Neural progenitor cell (in vitro differentiated cells): ENCODE measurements around the gene EXOSC5. TPM values are rescaled to one million over a fixed set of nuclear protein-coding genes. Genes with fewer than 3 reads are reported as not detected.
"Not testable (repeated sequence)": the region's sequence is repeated elsewhere in the genome, so short reads cannot be mapped to it uniquely, and the experiment has no call there.

ENCODE experiments used
- DNase-seq: peaks from one replicate; pipeline ENCODE4 v3.0.0-alpha.2; 2016; ENCODE audit warnings: low spot score
- H2AFZ ChIP-seq: fragments of 200-600 bp; sonication (generic); replicated peaks from 2 replicates; pipeline ENCODE4 v1.6.1; 2016; ENCODE audit warnings: antibody characterized with exemption
- H3F3A ChIP-seq: fragments of 200-600 bp; sonication (generic); 2 replicates; pipeline ENCODE4 v1.6.1; 2016; ENCODE audit warnings: antibody characterized with exemption, low read depth
- H3K27ac ChIP-seq: fragments of 200-600 bp; sonication (generic); 2 replicates; pipeline ENCODE4 v1.5.1; 2016; ENCODE audit warnings: mild to moderate bottlenecking
- H3K27me3 ChIP-seq: fragments of 200-600 bp; sonication (generic); 2 replicates; pipeline ENCODE4 v1.6.1; 2016; ENCODE audit warnings: mild to moderate bottlenecking, moderate library complexity
- H3K36me3 ChIP-seq: fragments of 200-600 bp; sonication (generic); 2 replicates; pipeline ENCODE4 v1.5.1; 2016
- H3K4me1 ChIP-seq: fragments of 200-600 bp; sonication (generic); 2 replicates; pipeline ENCODE4 v1.6.1; 2016; ENCODE audit warnings: mixed run types
- H3K4me2 ChIP-seq: fragments of 200-600 bp; sonication (generic); 2 replicates; pipeline ENCODE4 v1.6.1; 2016
- H3K4me3 ChIP-seq: fragments of 200-600 bp; sonication (generic); 2 replicates; pipeline ENCODE4 v1.5.1; 2016
- H3K79me2 ChIP-seq: fragments of 200-600 bp; sonication (generic); 2 replicates; pipeline ENCODE4 v1.6.1; 2016; ENCODE audit warnings: low read depth
- H3K9ac ChIP-seq: fragments of 200-600 bp; sonication (generic); 2 replicates; pipeline ENCODE4 v1.6.1; 2016
- H3K9me3 ChIP-seq: fragments of 200-600 bp; sonication (generic); 2 replicates; pipeline ENCODE4 v1.5.1; 2016; ENCODE audit warnings: low read depth
- H4K20me1 ChIP-seq: fragments of 200-600 bp; sonication (generic); 2 replicates; pipeline ENCODE4 v1.6.1; 2016; ENCODE audit warnings: low read depth
- H3K27ac Mint-ChIP-seq: 3 replicates; pipeline ENCODE4 v1.8.0; 2021; ENCODE audit warnings: mixed read lengths
- H3K27me3 Mint-ChIP-seq: 2 replicates; pipeline ENCODE4 v1.8.0; 2022; ENCODE audit warnings: low read depth, mild to moderate bottlenecking, inconsistent platforms, moderate library complexity, mixed read lengths; ENCODE audit not compliant: insufficient read depth
- H3K36me3 Mint-ChIP-seq: 3 replicates; pipeline ENCODE4 v1.8.0; 2021; ENCODE audit warnings: mixed read lengths
- H3K4me1 Mint-ChIP-seq: 3 replicates; pipeline ENCODE4 v1.8.0; 2021; ENCODE audit warnings: mixed read lengths
- H3K4me3 Mint-ChIP-seq: 3 replicates; pipeline ENCODE4 v1.8.0; 2021; ENCODE audit warnings: mild to moderate bottlenecking, moderate library complexity, mixed read lengths
- H3K9me3 Mint-ChIP-seq: 3 replicates; pipeline ENCODE4 v1.8.0; 2020; ENCODE audit warnings: mixed read lengths
- CTCF ChIP-seq: fragments of 200-600 bp; sonication (generic); IDR thresholded peaks from 2 replicates; pipeline ENCODE4 v1.5.1; 2017; ENCODE audit warnings: antibody characterized with exemption, mild to moderate bottlenecking
- EZH2 ChIP-seq: fragments of 200-600 bp; sonication (generic); IDR thresholded peaks from 2 replicates; pipeline ENCODE4 v1.6.1; 2017; ENCODE audit warnings: antibody characterized with exemption, mild to moderate bottlenecking, moderate library complexity
- EZH2phosphoT487 ChIP-seq: fragments of 200-600 bp; sonication (generic); IDR thresholded peaks from 2 replicates; pipeline ENCODE4 v1.6.1; 2017; ENCODE audit warnings: antibody characterized with exemption
- total RNA-seq: library from RNA; depleted of rRNA; stranded (reverse); fragments of >200 nt; gene quantifications from 2 replicates; pipeline ENCODE4 v1.2.3, GENCODE V29; 2015; ENCODE audit warnings: low replicate concordance

EXOSC5 gene
- total RNA-seq, 1 donor from 2014 or later: 10.3 TPM

DNA sequence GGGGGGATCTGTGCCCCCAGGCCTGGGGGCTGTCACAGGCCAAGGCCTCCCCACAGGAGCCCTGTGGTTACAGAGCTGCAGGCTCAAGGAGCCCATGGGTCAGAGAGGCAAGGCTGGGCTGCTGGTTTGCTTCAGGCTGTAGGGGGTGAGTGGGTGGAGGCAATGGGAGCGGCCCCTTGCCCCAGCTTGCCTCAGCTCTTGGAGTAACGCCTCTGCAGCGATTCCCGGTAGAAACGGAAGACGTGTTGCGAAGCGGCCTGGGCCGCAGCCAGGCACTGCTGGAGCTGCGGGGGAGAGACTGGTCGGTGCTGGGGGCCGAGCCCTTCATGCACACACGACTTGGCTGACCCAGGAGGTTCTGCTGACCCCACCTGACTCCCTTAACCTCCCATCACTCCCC is 10.7 kb downstream of the EXOSC5 start:
- DNase-seq: no peak
- no peaks in the 10 kb centered on the region for H4K20me1 ChIP-seq
- no peaks in the 10 kb centered on the region for H3K79me2 ChIP-seq
- H3K4me1 Mint-ChIP-seq: no peaks in the 10 kb centered on the region
- H3K9me3 Mint-ChIP-seq: no peaks in the 10 kb centered on the region
- H3K4me3 ChIP-seq: no peak overlapping the region
- H3K27ac ChIP-seq: no peak overlapping the region
- no peak overlapping the region for H3K9ac ChIP-seq
- H3K27me3 ChIP-seq: no peaks in the 10 kb centered on the region
- TF ChIP-seq EZH2phosphoT487 (no peak), EZH2 (no peak), CTCF (no peak)
- no peak overlapping the region for H3K4me2 ChIP-seq
- no peaks in the 10 kb centered on the region for H3K9me3 ChIP-seq
- peaks cover 3% of the 10 kb centered on the region for H3K27me3 Mint-ChIP-seq
- H3K27ac Mint-ChIP-seq: peak overlapping the region; percentile 50
- no peak overlapping the region for H3K4me3 Mint-ChIP-seq
- no peaks in the 10 kb centered on the region for H3K36me3 ChIP-seq
- no peaks in the 10 kb centered on the region for H3F3A ChIP-seq
- no peaks in the 10 kb centered on the region for H3K4me1 ChIP-seq
- H2AFZ ChIP-seq: no peak overlapping the region
- H3K36me3 Mint-ChIP-seq: peaks cover 8% of the 10 kb centered on the region

GRCh38 chr19:41384351-41384750 is 12.8 kb downstream of the EXOSC5 start:
- H3K36me3 ChIP-seq: no peaks in the 10 kb centered on the region
- no peaks in the 10 kb centered on the region for H3K4me1 ChIP-seq
- Mint-ChIP-seq H3K36me3 (peaks cover 6% of the 10 kb centered on the region), H3K9me3 (no peaks in the 10 kb centered on the region), H3K27me3 (peaks cover 3% of the 10 kb centered on the region), H3K4me1 (no peaks in the 10 kb centered on the region), H3K27ac (no peak overlapping the region), H3K4me3 (no peak overlapping the region)
- H3K4me3 ChIP-seq: no peak overlapping the region
- H3K27me3 ChIP-seq: no peaks in the 10 kb centered on the region
- H4K20me1 ChIP-seq: no peaks in the 10 kb centered on the region
- TF ChIP-seq CTCF: no peak
- no peak for TF ChIP-seq EZH2phosphoT487
- no peak for TF ChIP-seq EZH2
- DNase-seq: no peak
- H3K27ac ChIP-seq: no peak overlapping the region
- H3F3A ChIP-seq: no peaks in the 10 kb centered on the region
- H3K9ac ChIP-seq: no peak overlapping the region
- H3K4me2 ChIP-seq: no peak overlapping the region
- no peaks in the 10 kb centered on the region for H3K79me2 ChIP-seq
- no peak overlapping the region for H2AFZ ChIP-seq
- H3K9me3 ChIP-seq: no peaks in the 10 kb centered on the region

DNA sequence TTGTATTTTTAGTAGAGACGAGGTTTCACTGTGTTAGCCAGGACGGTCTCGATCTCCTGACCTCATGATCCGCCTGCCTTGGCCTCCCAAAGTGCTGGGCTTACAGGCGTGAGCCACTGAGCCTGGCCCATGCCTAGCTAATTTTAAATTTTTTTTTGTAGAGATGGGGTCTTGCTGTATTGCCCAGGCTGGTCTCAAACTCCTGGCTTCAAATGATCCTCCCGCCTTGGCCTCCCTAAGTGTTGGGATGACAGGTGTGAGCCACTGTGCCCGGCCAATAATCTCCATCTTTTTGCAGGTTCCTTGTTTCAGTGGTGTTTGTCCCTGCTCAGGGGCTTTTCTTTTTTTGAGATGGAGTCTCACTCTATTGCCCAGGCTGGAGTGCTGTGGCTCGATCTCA is 15.6 kb downstream of the EXOSC5 start:
- H2AFZ ChIP-seq, DNase-seq, H3K9me3 Mint-ChIP-seq, H3K79me2 ChIP-seq, H3K4me3 Mint-ChIP-seq, H3K4me1 ChIP-seq, H3K27me3 Mint-ChIP-seq, H3K36me3 ChIP-seq, H3K36me3 Mint-ChIP-seq, H3K4me2 ChIP-seq, H3K4me1 Mint-ChIP-seq, H3K27ac Mint-ChIP-seq, H3K27ac ChIP-seq, H3K9ac ChIP-seq, H3F3A ChIP-seq, H3K9me3 ChIP-seq, H3K4me3 ChIP-seq, H4K20me1 ChIP-seq, H3K27me3 ChIP-seq: not testable (repeated sequence)

- Histone ChIP-seq H4K20me1 (no peaks in the 10 kb centered on the region), H3K27ac (no peak overlapping the region), H3K4me3 (no peak overlapping the region), H3K79me2 (no peaks in the 10 kb centered on the region), H2AFZ (no peak overlapping the region), H3F3A (no peaks in the 10 kb centered on the region), H3K27me3 (no peaks in the 10 kb centered on the region), H3K4me1 (no peaks in the 10 kb centered on the region), H3K36me3 (no peaks in the 10 kb centered on the region), H3K9me3 (no peaks in the 10 kb centered on the region), H3K9ac (no peak overlapping the region), H3K4me2 (no peak overlapping the region)
- Mint-ChIP-seq H3K36me3 (peaks cover 6% of the 10 kb centered on the region), H3K27me3 (peaks cover 5% of the 10 kb centered on the region), H3K9me3 (no peaks in the 10 kb centered on the region), H3K4me1 (peaks cover 13% of the 10 kb centered on the region), H3K4me3 (no peak overlapping the region), H3K27ac (no peak overlapping the region)
- DNase-seq: peak; percentile 65
- TF ChIP-seq EZH2phosphoT487 (no peak), CTCF (peak; percentile 47), EZH2 (no peak)
These were observed 19.0 kb downstream of the EXOSC5 start for GRCh38 chr19:41377977-41378709.
